Loucy (cell line): ENCODE measurements around the gene MYO18B.

Source experiments
- H2AFZ ChIP-seq: fragments of 200-600 bp; sonication (generic); 2 replicates; pipeline ENCODE4 v1.6.0; 2016; ENCODE audit warnings: antibody characterized with exemption, mild to moderate bottlenecking, low read length, moderate library complexity
- H3F3A ChIP-seq: fragments of 200-600 bp; 2 replicates; pipeline ENCODE4 v1.6.0; 2016; ENCODE audit warnings: antibody characterized with exemption, low read depth, mild to moderate bottlenecking
- H3K27me3 ChIP-seq: fragments of 200-600 bp; sonication (generic); 2 replicates; pipeline ENCODE4 v1.6.1; 2014; ENCODE audit warnings: low read length, mild to moderate bottlenecking; ENCODE audit not compliant: insufficient read depth, poor library complexity, severe bottlenecking
- H3K36me3 ChIP-seq: fragments of 200-600 bp; sonication (generic); 2 replicates; pipeline ENCODE4 v1.6.1; 2016; ENCODE audit warnings: low read length; ENCODE audit not compliant: insufficient read depth
- H3K4me1 ChIP-seq: fragments of 200-600 bp; sonication (generic); 2 replicates; pipeline ENCODE4 v1.5.1; 2014; ENCODE audit warnings: low read length, mild to moderate bottlenecking; ENCODE audit not compliant: insufficient read depth, poor library complexity, severe bottlenecking
- H3K4me2 ChIP-seq: fragments of 200-600 bp; sonication (generic); 2 replicates; pipeline ENCODE4 v1.6.0; 2014; ENCODE audit warnings: antibody characterized with exemption, low read length, low read depth, mild to moderate bottlenecking; ENCODE audit not compliant: poor library complexity, severe bottlenecking
- H3K4me3 ChIP-seq: fragments of 200-600 bp; sonication (generic); 2 replicates; pipeline ENCODE4 v1.5.1; 2014; ENCODE audit warnings: low read length, mild to moderate bottlenecking, mixed read lengths; ENCODE audit not compliant: poor library complexity, severe bottlenecking
- H3K79me2 ChIP-seq: fragments of 200-600 bp; sonication (generic); 2 replicates; pipeline ENCODE4 v1.6.1; 2014; ENCODE audit warnings: low read length; ENCODE audit not compliant: insufficient read depth
- H3K9ac ChIP-seq: fragments of 200-600 bp; sonication (generic); 2 replicates; pipeline ENCODE4 v1.6.0; 2014; ENCODE audit warnings: mild to moderate bottlenecking, low read depth, low read length, moderate library complexity; ENCODE audit not compliant: poor library complexity, severe bottlenecking
- H3K9me2 ChIP-seq: fragments of 200-600 bp; sonication (generic); replicated peaks from 2 replicates; pipeline ENCODE4 v1.6.1; 2016; ENCODE audit warnings: low read depth, low read length, mixed read lengths
- H3K9me3 ChIP-seq: fragments of 200-600 bp; sonication (generic); 2 replicates; pipeline ENCODE4 v1.6.1; 2014; ENCODE audit warnings: mild to moderate bottlenecking, antibody characterized with exemption, low read length, low read depth; ENCODE audit not compliant: insufficient read depth
- H4K20me1 ChIP-seq: fragments of 200-600 bp; sonication (generic); 2 replicates; pipeline ENCODE4 v1.6.0; 2014; ENCODE audit warnings: antibody characterized with exemption, low read length, mild to moderate bottlenecking; ENCODE audit not compliant: insufficient read depth, poor library complexity, severe bottlenecking
- EZH2phosphoT487 ChIP-seq: fragments of 200-600 bp; IDR thresholded peaks from 2 replicates; pipeline ENCODE4 v1.6.1; 2018; ENCODE audit warnings: antibody characterized with exemption, mild to moderate bottlenecking, moderate library complexity, borderline replicate concordance
- TF ChIP-seq, protein P1 (sequence below): fragments of 200-600 bp; sonication (generic); conservative IDR thresholded peaks from 2 replicates; pipeline ENCODE4 v1.5.1; 2014; ENCODE audit warnings: mild to moderate bottlenecking, antibody characterized with exemption, low read length

Gene MYO18B

GRCh38 chr22:25696763-25697162 is 45.2 kb upstream of the MYO18B start:
- Histone ChIP-seq H3F3A (no peaks in the 10 kb centered on the region), H3K4me1 (peaks cover 5% of the 10 kb centered on the region), H3K9ac (no peak overlapping the region), H2AFZ (no peak overlapping the region), H3K36me3 (peaks cover 85% of the 10 kb centered on the region), H3K9me2 (no peaks in the 10 kb centered on the region), H4K20me1 (peaks cover 4% of the 10 kb centered on the region), H3K4me2 (no peak overlapping the region), H3K27me3 (no peaks in the 10 kb centered on the region), H3K9me3 (no peaks in the 10 kb centered on the region), H3K79me2 (no peaks in the 10 kb centered on the region; the same call in 1 of the 2 replicates), H3K4me3 (no peak overlapping the region)
- no peak for TF ChIP-seq EZH2phosphoT487
- TF ChIP-seq, protein P1, sequence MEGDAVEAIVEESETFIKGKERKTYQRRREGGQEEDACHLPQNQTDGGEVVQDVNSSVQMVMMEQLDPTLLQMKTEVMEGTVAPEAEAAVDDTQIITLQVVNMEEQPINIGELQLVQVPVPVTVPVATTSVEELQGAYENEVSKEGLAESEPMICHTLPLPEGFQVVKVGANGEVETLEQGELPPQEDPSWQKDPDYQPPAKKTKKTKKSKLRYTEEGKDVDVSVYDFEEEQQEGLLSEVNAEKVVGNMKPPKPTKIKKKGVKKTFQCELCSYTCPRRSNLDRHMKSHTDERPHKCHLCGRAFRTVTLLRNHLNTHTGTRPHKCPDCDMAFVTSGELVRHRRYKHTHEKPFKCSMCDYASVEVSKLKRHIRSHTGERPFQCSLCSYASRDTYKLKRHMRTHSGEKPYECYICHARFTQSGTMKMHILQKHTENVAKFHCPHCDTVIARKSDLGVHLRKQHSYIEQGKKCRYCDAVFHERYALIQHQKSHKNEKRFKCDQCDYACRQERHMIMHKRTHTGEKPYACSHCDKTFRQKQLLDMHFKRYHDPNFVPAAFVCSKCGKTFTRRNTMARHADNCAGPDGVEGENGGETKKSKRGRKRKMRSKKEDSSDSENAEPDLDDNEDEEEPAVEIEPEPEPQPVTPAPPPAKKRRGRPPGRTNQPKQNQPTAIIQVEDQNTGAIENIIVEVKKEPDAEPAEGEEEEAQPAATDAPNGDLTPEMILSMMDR, result no peak

- no peaks in the 10 kb centered on the region for H3K9me2 ChIP-seq
- no peaks in the 10 kb centered on the region for H3K27me3 ChIP-seq
- no peaks in the 10 kb centered on the region for H3K9me3 ChIP-seq
- H3K36me3 ChIP-seq, result peaks cover 81% of the 10 kb centered on the region
- no peak overlapping the region for H3K4me2 ChIP-seq
- H2AFZ ChIP-seq, result no peak overlapping the region
- H3K79me2 ChIP-seq, result no peaks in the 10 kb centered on the region; the same call in 1 of the 2 replicates
- TF ChIP-seq, protein P1, result no peak
- TF ChIP-seq EZH2phosphoT487, result no peak
- peaks cover 6% of the 10 kb centered on the region for H4K20me1 ChIP-seq
- no peak overlapping the region for H3K9ac ChIP-seq
- peaks cover 10% of the 10 kb centered on the region for H3K4me1 ChIP-seq
- H3F3A ChIP-seq, result no peaks in the 10 kb centered on the region
- no peak overlapping the region for H3K4me3 ChIP-seq
Measured at GRCh38 chr22:25697181-25697664, 44.8 kb upstream of the MYO18B start.

GRCh38 chr22:25697978-25698377 is 44.0 kb upstream of the MYO18B start:
- Histone ChIP-seq H3K4me2 (no peak overlapping the region), H3F3A (no peaks in the 10 kb centered on the region), H3K9me2 (no peaks in the 10 kb centered on the region), H3K27me3 (no peaks in the 10 kb centered on the region), H2AFZ (no peak overlapping the region), H3K4me1 (peaks cover 16% of the 10 kb centered on the region), H3K4me3 (no peak overlapping the region), H4K20me1 (peaks cover 9% of the 10 kb centered on the region), H3K9ac (no peak overlapping the region), H3K36me3 (peaks cover 81% of the 10 kb centered on the region), H3K79me2 (no peaks in the 10 kb centered on the region; the same call in 1 of the 2 replicates), H3K9me3 (no peaks in the 10 kb centered on the region)
- TF ChIP-seq, protein P1, result no peak
- TF ChIP-seq EZH2phosphoT487, result no peak
